GM18907 (cell line): ENCODE measurements around the gene UNC80.

Source experiments
- ATAC-seq: cut with Tn5 transposase; IDR thresholded peaks from one replicate; pipeline ENCODE4 v1.9.1; 2021; ENCODE audit warnings: mild to moderate bottlenecking, moderate library complexity; ENCODE audit not compliant: unreplicated experiment

Gene UNC80

GRCh38 chr2:209960676-209961630 lies 189.3 kb downstream of the UNC80 start:
- peak; percentile 97 for ATAC-seq

DNA sequence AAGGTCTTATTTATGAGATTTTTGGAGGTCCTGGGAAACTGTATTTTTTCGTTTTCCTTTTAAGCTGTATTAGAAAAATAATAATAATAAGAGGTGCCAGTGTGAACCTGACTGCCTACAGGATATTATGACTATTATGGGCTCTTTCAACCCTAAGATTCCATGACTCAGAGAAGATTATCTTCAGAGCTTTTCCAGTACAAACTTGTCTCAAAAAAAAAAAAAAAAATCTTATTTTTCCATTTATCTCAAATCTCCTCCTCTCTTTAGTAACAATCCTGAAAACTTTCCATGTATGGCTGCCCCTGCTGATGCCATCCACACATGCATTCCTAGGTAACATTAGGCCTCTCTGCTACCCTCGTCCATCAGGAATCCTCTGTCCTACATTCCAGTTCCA lies 194.1 kb downstream of the UNC80 start:
- ATAC-seq, result no peak

DNA sequence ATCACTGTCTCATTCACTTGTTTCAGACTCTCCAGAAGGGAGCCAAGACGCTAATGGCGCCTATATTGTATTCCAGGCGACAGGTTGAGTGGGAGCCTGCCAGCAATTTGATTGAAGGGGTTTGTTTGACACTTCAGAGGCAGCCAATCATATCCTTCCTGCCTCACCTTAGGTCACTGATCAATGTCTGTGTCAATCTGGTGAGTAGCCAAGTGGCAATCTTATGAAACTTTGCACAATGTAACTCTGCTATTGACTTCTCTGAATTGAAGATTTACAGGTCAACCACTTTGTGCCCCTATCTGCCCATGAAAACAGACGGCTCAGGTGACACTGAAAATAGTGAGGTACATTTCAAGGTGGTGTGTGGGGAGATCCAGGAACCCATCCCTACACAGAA lies 198.1 kb downstream of the UNC80 start:
- ATAC-seq, result no peak

- ATAC-seq, result no peak
Observed at GRCh38 chr2:209970271-209970670, 198.6 kb downstream of the UNC80 start.

GRCh38 chr2:209970711-209971110 lies 199.1 kb downstream of the UNC80 start:
- ATAC-seq, result no peak

GRCh38 chr2:209973328-209973727 lies 201.7 kb downstream of the UNC80 start:
- no peak for ATAC-seq

DNA sequence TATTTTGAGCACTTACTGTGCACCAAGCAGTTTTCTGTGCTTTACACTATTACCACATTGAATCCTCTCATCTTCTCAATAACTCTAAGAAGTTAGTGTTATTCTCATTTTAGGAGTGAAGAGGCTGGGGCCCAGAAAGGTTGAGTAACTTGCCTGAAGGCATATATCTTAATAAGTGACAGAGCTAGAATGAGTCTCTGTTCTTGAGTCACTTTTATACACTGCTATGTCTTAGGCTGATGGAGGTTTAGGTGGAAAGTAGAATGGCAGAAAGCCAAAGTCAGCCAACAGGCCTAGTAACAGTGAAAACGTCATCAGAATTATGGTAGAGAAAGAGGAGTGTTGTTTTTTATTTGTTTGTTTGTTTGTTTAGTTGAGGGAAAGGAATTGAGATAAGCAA lies 202.9 kb downstream of the UNC80 start:
- ATAC-seq, result no peak

DNA sequence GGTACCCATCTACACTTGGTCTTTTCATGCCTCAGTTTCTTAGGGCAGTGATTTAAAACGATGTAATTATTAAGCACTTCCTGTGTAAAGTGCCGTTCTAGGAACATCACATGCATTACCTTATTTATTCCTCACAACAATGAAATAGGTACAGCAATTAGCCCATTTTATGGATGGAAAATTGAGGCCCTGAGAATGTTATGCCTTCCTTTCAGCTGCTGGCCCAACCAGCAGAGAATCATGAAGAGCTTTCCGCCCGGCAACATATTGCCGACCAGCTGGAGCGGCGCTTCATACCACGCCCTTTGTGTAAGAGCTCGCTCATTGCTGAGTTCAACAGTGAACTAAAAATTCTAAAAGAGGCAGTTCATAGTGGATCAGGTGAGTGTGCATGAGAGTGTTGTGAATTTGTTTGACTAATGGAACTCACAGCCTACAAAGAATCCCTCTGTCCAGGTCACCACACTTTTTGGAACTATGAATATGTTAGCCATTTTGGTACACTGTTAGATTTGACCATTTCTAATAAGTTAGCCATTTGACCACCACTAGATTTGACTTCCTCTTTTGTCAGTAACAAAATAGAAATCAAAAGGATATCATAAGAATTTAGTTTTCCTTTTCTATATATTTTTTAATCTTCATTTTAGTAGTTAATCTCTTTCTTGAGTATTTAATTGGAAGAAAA lies 205.2 kb downstream of the UNC80 start:
- ATAC-seq, result peak; percentile 91

DNA sequence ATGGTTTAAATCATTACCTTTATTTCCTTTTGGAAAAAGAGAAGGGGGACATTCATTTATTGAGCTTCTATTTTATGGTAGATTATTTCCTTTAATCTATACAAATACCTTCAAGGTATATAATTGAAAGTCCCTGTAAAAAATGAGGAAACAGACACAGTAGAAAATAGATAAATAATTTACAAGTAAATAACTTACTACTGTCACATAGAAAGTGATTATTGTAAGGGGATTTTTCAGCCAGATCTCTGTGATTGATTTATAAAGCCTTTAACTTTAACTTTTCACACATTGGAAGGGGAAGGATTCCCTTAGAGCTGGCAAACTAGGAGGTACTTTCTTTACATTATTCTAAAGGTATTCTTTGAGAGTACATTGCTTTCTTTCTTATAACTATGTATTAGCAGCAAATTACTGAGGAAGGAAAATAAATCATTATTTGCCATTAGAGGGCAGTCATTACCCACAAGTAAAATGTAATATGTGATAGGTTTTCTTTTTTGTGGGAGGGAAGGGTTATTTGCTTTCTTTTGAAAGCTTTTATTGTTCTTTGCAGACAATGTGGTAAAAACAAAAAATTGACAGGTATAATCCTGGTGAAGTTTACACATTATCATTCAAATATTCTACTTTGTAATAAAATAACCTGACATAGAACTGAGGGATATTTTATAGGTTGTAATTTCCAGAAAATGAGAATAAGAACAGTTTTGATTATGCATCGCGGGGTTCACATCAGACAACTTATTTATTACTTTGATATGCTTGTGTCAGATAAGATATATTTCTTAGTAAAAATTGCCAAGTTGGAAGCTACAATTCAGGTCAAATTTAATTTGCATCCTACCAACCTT lies 206.0 kb downstream of the UNC80 start:
- peak; percentile 66 for ATAC-seq

DNA sequence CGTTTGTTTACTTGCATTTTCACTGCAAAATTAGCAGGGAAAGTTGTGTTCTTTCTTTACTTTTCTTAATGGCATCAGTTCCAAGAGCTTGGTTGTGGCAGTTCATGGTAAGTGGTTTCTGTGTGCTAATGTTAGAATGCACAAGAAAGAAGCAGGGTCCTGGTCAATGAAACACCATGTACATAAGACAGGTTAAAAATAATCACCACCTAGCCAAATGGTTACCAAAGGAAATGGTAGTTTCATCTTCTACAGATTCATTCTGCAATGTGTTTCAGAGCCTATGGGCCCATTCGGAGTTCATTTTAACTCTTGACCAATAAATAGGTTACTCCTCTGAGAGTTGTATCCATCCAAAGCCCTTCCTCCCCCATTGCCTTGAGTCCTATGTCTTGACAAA lies 212.7 kb downstream of the UNC80 start:
- no peak for ATAC-seq

DNA sequence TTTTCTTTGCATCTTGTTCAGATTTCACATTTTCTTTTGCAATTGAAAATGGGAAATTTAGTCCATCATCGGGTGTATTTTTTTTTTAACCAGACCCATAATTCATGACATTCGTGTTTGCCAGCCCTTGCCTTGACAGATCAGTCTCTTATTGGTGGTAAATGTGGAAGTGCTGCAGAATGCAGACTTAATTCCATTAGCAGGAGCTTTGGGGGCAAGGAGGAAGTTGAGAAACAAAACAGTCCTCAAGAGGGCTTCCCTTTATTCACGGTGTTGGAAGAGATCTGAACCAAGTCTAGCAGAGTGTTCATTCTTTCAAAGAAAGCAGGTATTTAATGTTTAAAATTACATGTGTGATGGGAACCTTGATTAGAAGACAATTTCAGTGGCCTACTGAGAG lies 214.2 kb downstream of the UNC80 start:
- ATAC-seq, result no peak

DNA sequence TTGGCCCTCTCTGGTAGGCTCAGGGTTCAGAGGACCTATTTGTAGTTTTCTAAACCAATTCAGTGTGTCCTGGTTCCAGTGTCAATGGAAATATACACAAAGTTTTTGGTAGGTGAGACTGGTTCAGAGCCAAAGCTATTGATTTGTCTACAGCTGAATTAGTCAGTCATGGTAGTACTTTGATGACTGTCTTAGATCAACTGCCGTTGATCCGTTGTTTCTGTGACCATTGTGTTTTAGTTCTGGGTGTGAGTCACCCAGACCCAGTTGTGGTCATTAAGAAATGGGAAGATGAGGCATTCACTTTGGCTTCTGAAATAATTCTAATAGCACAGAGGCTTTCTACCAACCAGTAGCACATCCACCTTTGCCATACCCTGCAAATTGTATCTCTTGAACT lies 214.8 kb downstream of the UNC80 start:
- no peak for ATAC-seq

DNA sequence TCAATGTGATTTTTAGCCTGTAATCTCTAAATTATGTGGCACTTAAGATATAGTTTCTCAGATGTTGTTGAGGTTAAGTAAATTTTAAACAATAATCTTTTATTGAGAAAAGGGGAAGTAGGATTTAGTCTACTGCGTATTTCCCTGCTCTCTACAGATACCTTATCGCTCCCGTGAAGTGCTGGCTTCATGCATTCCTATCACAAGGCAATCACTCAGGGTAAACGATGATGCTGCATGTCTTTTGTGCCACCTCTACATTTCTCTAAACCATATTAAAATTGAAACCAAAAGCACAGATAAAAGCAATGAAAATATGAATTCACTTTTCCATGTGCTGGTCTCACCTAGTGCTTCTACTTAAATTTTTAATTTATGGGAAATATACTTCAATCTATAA lies 216.4 kb downstream of the UNC80 start:
- peak; percentile 77 for ATAC-seq

- ATAC-seq, result peak; percentile 67
Observed at GRCh38 chr2:209990838-209991237, 219.2 kb downstream of the UNC80 start.

DNA sequence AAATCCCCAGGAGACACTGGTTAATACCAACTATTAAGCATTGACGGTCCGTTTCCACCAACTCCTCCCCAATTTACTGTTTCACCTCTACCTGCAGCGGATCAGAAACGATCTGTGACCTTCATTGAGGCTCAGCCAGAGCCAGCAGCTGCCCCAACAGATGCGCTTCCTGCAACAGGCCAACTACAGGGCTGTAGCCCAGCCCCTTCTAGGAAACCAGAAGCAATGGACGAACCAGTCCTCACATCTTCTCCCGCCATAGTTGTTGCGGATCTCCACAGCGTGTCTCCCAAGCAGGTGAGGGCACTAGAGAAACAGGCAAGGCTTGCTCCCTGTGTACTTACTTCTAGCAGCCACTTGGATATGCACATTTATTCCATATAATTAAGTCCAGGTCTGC lies 222.3 kb downstream of the UNC80 start:
- no peak for ATAC-seq

GRCh38 chr2:209998596-209998995 lies 227.0 kb downstream of the UNC80 start:
- no peak for ATAC-seq

- no peak for ATAC-seq
Observed at GRCh38 chr2:210000464-210001324, 229.1 kb downstream of the UNC80 start.

DNA sequence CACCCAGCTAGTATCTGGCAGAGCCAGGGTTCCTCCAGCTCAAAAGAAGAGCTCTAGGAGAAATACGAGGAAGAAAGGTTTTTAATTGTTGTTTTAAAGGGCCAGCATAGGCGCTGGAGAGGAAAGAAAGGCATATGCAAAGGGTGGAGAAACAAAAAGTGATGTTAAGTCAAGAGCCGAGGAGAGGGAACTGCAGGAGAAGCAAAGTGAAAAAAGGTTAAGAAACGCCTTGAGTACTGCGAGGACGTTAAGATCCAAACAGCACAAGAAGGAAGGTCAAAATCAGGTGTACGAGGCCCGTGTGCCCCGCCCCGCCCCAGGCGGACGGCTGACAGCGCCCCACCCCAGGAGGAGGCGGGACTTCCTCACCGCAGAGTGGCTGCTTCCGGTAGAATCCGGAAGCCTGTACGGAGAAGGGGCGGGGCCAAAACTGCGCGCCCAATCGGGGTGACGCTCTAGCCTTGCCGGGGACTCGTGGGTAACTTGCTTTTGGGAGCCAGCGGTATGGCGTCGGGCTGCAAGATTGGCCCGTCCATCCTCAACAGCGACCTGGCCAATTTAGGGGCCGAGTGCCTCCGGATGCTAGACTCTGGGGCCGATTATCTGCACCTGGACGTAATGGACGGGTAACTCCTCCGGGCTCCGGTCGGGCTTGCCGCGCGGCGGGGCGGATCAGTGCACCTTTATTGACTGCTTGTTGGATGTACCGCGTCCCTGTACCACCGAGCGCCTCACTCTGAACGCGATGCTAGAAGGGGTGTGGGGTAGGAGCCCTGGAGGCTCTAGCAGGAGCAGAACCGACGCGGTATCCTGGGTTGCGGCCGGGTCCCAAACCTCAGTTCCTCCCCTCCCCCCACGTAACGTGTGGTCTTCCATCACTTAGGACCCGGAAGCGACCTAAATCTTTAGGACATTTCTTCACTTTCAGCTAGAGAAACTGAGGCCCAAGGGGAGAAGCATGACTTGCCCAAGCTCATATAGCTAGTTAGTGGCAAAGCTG lies 230.8 kb downstream of the UNC80 start, which contains the start of gene RPE:
TSS of gene RPE (plus strand) at position 481 of the 1,000 bp plus-strand sequence. CDS start at position 505, 24 bp downstream.
- ATAC-seq, result peak; percentile 99

GRCh38 chr2:210003359-210003758 lies 231.7 kb downstream of the UNC80 start:
- no peak for ATAC-seq
